HG03575 (cell line): ENCODE measurements around the gene PCSK4.

Source experiments
- ATAC-seq: cut with Tn5 transposase; IDR thresholded peaks from one replicate; pipeline ENCODE4 v1.9.1; 2021; ENCODE audit not compliant: unreplicated experiment, insufficient number of reproducible peaks, low FRiP score; ENCODE audit errors: extremely low read depth

The PCSK4 gene

DNA sequence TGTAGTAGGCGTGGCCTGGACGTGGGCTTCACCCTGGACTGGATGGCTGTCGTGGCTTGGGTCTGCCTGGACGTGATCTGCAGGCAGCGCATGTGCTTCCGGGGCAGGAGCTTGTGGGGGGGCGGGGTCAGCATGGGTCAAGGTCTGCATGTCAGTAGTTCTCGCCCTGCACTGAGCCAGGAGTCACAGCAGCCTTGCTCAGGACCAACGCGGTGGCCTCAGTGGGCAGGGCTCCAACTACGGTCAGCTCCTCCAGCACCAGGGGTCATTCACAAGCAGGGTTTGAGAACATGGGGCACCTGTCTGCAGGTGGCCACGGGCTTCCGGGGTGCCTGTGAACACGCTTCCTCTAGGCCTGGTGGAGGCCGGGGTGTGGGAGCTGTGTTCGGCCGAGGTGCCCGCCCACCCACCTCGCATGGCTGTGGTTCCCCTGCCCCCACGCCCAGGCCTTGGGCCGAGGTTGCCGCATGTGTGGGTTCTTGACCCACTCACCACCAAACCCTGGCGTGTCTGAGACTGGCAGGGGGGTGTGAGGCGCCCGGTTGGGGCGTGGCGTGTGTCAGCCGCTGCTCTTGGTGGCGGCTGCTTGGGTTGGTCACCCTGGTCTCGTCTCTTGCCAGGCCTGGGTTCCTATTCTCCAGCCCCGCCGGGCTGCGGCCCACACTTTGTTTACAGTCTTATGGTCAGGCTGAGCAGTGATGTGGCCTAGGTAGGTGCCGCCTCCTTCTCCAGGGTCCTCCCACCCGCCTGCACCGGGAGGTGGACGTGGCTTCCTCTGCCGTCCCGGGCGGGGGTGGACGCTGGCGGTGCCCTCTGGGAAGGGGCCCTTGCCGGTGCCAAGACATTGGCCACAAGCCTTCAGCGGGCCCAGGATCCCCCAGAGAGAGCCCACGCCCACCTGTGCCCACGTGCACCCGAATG is 56.8 kb downstream of the PCSK4 start:
- ATAC-seq: no peak

DNA sequence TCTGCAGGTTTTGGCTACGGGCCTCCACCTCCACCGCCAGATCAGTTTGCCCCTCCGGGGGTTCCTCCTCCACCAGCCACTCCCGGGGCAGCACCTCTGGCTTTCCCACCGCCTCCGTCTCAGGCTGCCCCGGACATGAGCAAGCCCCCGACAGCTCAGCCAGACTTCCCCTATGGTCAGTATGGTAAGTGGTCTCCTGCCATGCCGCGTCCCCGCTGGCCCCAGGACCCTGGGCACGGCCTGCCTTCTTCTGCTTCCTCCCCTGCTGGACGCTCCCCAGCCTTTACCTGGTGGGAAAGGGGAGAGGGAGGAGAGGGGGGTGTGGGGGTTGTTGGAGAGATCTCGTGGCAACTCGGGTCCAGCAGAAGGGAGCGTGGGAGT is 57.7 kb downstream of the PCSK4 start:
- no peak for ATAC-seq

DNA sequence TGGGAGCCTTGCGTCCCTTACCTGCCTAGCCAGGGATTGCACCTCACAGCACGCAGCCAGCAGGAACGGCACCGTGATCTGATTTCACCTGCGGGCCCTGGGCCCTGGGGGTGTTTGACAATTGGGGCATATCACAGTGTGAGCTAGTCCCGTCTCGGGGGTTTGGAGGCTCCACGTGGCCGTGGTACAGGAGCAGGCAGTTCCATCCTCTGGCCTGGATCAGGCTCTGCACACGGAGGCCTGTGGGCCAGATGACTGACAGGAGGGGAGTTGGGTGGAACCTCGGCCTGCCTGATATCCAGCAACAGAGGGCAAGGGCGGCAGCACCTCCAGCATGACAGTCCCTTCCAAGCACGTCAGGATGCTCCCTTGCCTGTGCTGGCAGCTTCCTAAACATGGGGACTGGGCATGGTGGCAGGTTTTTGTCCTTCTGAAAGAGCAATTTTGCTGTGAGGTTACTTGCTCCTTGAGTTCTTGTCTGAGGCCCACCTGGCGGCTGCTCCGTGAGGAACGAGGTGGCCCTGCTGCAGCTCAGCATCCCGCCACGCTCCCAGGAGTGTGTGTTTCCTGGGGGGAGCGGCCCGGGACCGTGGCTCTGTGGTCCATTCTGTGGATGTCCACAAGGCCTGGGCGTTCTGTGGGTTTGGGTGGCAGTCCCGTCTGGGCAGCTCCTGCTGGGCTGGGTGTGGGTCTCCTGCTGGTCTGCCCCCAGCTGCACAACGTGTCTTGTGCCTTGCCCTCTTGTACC is 58.2 kb downstream of the PCSK4 start:
- ATAC-seq: no peak
